ENCODE data around the gene MS4A18.

DNA sequence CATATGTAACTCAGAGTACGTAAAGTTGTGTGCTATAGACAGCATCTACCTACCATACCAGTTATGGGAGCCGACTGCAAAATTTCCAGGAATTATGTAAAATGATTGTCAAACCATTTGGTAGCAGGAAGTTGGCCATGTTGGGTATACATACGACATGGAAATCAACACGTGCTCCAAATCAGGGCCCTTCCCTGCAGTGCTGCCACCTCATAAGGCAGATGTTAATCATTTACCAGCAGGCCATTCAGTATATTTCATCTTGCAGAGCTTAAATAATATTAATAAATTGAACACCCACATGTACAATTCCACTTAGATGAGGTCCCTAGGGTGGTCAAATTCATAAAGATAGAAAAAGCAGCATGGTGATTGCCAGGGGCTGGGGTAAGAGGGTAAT is 9.8 kb downstream of the MS4A18 start:
- no peak for TF ChIP-seq GATA2 (IDR thresholded peaks at IDR 0.05; ENCODE audit: low read depth, low read length)
- no peak for TF ChIP-seq GATA3 (IDR thresholded peaks at IDR 0.05; ENCODE audit: low read depth, low read length)
